ENCODE results near the gene TRAIP.

DNA sequence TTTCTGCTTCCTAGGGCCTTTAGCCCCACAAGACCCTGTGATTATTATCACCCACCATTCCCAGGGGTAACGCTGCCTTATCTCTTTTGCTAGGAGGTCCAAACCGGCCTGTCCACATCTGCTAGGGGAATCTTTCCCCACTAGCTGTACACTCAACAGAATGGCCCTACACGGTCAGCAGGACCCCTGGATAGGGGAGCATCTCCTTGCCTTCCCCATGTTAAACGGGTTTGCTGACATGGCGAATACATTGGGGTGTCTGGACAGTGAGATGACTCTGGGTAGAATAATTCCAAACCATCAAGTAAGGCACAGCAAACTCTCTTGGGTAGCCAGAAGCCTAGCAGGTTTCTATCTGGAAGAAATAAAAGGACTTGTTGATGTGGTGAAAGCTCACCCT is 702 bp downstream of the TRAIP start:
- TF ChIP-seq POLR2A (IDR thresholded peaks at IDR 0.05): no peak
- TF ChIP-seq, protein P1, sequence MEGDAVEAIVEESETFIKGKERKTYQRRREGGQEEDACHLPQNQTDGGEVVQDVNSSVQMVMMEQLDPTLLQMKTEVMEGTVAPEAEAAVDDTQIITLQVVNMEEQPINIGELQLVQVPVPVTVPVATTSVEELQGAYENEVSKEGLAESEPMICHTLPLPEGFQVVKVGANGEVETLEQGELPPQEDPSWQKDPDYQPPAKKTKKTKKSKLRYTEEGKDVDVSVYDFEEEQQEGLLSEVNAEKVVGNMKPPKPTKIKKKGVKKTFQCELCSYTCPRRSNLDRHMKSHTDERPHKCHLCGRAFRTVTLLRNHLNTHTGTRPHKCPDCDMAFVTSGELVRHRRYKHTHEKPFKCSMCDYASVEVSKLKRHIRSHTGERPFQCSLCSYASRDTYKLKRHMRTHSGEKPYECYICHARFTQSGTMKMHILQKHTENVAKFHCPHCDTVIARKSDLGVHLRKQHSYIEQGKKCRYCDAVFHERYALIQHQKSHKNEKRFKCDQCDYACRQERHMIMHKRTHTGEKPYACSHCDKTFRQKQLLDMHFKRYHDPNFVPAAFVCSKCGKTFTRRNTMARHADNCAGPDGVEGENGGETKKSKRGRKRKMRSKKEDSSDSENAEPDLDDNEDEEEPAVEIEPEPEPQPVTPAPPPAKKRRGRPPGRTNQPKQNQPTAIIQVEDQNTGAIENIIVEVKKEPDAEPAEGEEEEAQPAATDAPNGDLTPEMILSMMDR (IDR thresholded peaks at IDR 0.05): no peak

Data from Peyer's patch (tissue), 4 donors.